Neuron (in vitro differentiated cells): ENCODE data around the gene CYP4F12.

ENCODE experiments used
- H2AFZ ChIP-seq: one replicate; pipeline ENCODE4 v1.6.1; 2013; ENCODE audit warnings: low read depth, mild to moderate bottlenecking, inconsistent platforms, low read length, moderate library complexity
- H3K27me3 ChIP-seq: one replicate; pipeline ENCODE4 v1.6.1; 2013; ENCODE audit warnings: low read length; ENCODE audit not compliant: insufficient read depth
- H3K36me3 ChIP-seq: one replicate; pipeline ENCODE4 v1.6.1; 2013; ENCODE audit warnings: low read length; ENCODE audit not compliant: insufficient read depth
- H3K4me1 ChIP-seq: one replicate; pipeline ENCODE4 v1.6.1; 2013; ENCODE audit warnings: low read length; ENCODE audit not compliant: insufficient read depth
- H3K4me3 ChIP-seq: 2 replicates; pipeline ENCODE4 v1.5.1; 2013; ENCODE audit warnings: mild to moderate bottlenecking, low read length, moderate library complexity
- H3K9me3 ChIP-seq: one replicate; pipeline ENCODE4 v1.6.1; 2013; ENCODE audit warnings: low read length

CYP4F12 gene

GRCh38 chr19:15672580-15673175 lies at the start of gene CYP4F12:
Gene CYP4F12, plus strand, starts transcription at chr19:15673087. Its CDS starts 443 bp downstream, at chr19:15673530.
- H3K36me3 ChIP-seq, result no peaks in the 10 kb centered on the region
- no peaks in the 10 kb centered on the region for H3K4me1 ChIP-seq
- no peak within 1 kb of the TSS for H2AFZ ChIP-seq
- no peak within 1 kb of the TSS for H3K4me3 ChIP-seq
- H3K27me3 ChIP-seq, result no peaks in the 10 kb centered on the region
- H3K9me3 ChIP-seq, result no peaks in the 10 kb centered on the region

- no peaks in the 10 kb centered on the region for H3K36me3 ChIP-seq
These were observed 49.1 kb upstream of the CYP4F12 start for GRCh38 chr19:15623711-15624318.

GRCh38 chr19:15628236-15629002 lies 44.5 kb upstream of the CYP4F12 start:
- Histone ChIP-seq H3K27me3 (no peaks in the 10 kb centered on the region), H3K36me3 (no peaks in the 10 kb centered on the region), H3K9me3 (no peaks in the 10 kb centered on the region), H3K4me1 (no peaks in the 10 kb centered on the region), H2AFZ (no peak overlapping the region), H3K4me3 (no peak overlapping the region)

More at GRCh38 chr19:15623711-15624318, 49.1 kb upstream of the CYP4F12 start:
- Histone ChIP-seq H3K4me1 (no peaks in the 10 kb centered on the region), H3K9me3 (no peaks in the 10 kb centered on the region), H2AFZ (no peak overlapping the region), H3K27me3 (no peaks in the 10 kb centered on the region), H3K4me3 (no peak overlapping the region)

- Histone ChIP-seq H3K4me3 (no peak overlapping the region), H3K27me3 (no peaks in the 10 kb centered on the region), H3K9me3 (no peaks in the 10 kb centered on the region), H3K36me3 (no peaks in the 10 kb centered on the region), H3K4me1 (no peaks in the 10 kb centered on the region), H2AFZ (no peak overlapping the region)
These were observed 43.6 kb upstream of the CYP4F12 start for GRCh38 chr19:15629003-15629880.

- H2AFZ ChIP-seq, result no peak overlapping the region
- no peak overlapping the region for H3K4me3 ChIP-seq
- no peaks in the 10 kb centered on the region for H3K27me3 ChIP-seq
- H3K9me3 ChIP-seq, result no peaks in the 10 kb centered on the region
- H3K36me3 ChIP-seq, result no peaks in the 10 kb centered on the region
- H3K4me1 ChIP-seq, result no peaks in the 10 kb centered on the region
These were observed 41.1 kb upstream of the CYP4F12 start for GRCh38 chr19:15631817-15632216.

GRCh38 chr19:15633082-15633835 lies 39.6 kb upstream of the CYP4F12 start:
- H3K36me3 ChIP-seq, result no peaks in the 10 kb centered on the region
- H3K4me3 ChIP-seq, result no peak overlapping the region
- H3K27me3 ChIP-seq, result no peaks in the 10 kb centered on the region
- no peak overlapping the region for H2AFZ ChIP-seq
- H3K4me1 ChIP-seq, result no peaks in the 10 kb centered on the region
- H3K9me3 ChIP-seq, result no peaks in the 10 kb centered on the region

GRCh38 chr19:15634105-15634504 lies 38.8 kb upstream of the CYP4F12 start:
- Histone ChIP-seq H3K4me3 (no peak overlapping the region), H3K27me3 (no peaks in the 10 kb centered on the region), H3K4me1 (no peaks in the 10 kb centered on the region), H3K9me3 (no peaks in the 10 kb centered on the region), H2AFZ (no peak overlapping the region), H3K36me3 (no peaks in the 10 kb centered on the region)

- H3K9me3 ChIP-seq, result no peaks in the 10 kb centered on the region
- H3K27me3 ChIP-seq, result no peaks in the 10 kb centered on the region
- no peak overlapping the region for H3K4me3 ChIP-seq
- H3K4me1 ChIP-seq, result no peaks in the 10 kb centered on the region
- no peak overlapping the region for H2AFZ ChIP-seq
- no peaks in the 10 kb centered on the region for H3K36me3 ChIP-seq
These were observed 37.7 kb upstream of the CYP4F12 start for GRCh38 chr19:15635016-15635805.

GRCh38 chr19:15636026-15636425 lies 36.9 kb upstream of the CYP4F12 start:
- no peak overlapping the region for H2AFZ ChIP-seq
- H3K9me3 ChIP-seq, result no peaks in the 10 kb centered on the region
- H3K4me3 ChIP-seq, result no peak overlapping the region
- H3K4me1 ChIP-seq, result no peaks in the 10 kb centered on the region
- H3K36me3 ChIP-seq, result no peaks in the 10 kb centered on the region
- H3K27me3 ChIP-seq, result no peaks in the 10 kb centered on the region

- Histone ChIP-seq H3K36me3 (no peaks in the 10 kb centered on the region), H3K27me3 (no peaks in the 10 kb centered on the region), H3K4me1 (no peaks in the 10 kb centered on the region), H2AFZ (no peak overlapping the region), H3K9me3 (no peaks in the 10 kb centered on the region), H3K4me3 (no peak overlapping the region)
These were observed 33.3 kb upstream of the CYP4F12 start for GRCh38 chr19:15639596-15639995.

- Histone ChIP-seq H3K27me3 (no peaks in the 10 kb centered on the region), H3K9me3 (no peaks in the 10 kb centered on the region), H3K36me3 (no peaks in the 10 kb centered on the region), H3K4me1 (no peaks in the 10 kb centered on the region), H3K4me3 (no peak within 1 kb of the TSS), H2AFZ (no peak within 1 kb of the TSS)
These were observed 32.5 kb upstream of the CYP4F12 start, which contains the start of gene CYP4F3 for GRCh38 chr19:15640294-15640903. Gene CYP4F3, plus strand, starts transcription at chr19:15640897. Its CDS starts 519 bp downstream, at chr19:15641416.
